Caco-2 (cell line): ENCODE measurements around the gene TRPC6. TPM values are rescaled to one million over a fixed set of nuclear protein-coding genes. Genes with fewer than 3 reads are reported as not detected.

Experiments
- BruUV-seq: library from RNA; stranded (reverse); fragments of 400-500 nt; replicated peaks from 2 replicates; lab custom pipeline; 2021; lab: Mats Ljungman, UMichigan
- CTCF ChIA-PET: fragments of 300-600 bp; sonication (Branson Sonifier 250); formaldehyde crosslinking; loops from one replicate; lab custom pipeline; 2022; ENCODE audit warnings: antibody characterized with exemption; lab: Charles Lee
- POLR2A ChIA-PET: fragments of 300-600 bp; sonication (Branson Sonifier 250); formaldehyde crosslinking; loops from one replicate; lab custom pipeline; 2022; ENCODE audit warnings: antibody characterized with exemption; lab: Charles Lee
- DNase-seq, 2 experiments: peaks; one replicate each; pipeline versions ENCODE4 v3.0.0 to v3.0.0-alpha.2; 2020 to 2022
- H3K27me3 ChIP-seq: replicated peaks from 2 replicates; pipeline ENCODE4 v1.6.0; 2011; ENCODE audit warnings: low read length; ENCODE audit not compliant: control insufficient read depth, insufficient read depth
- H3K36me3 ChIP-seq: 2 replicates; pipeline ENCODE4 v1.5.1; 2011; ENCODE audit warnings: low read length; ENCODE audit not compliant: control insufficient read depth, insufficient read depth
- H3K4me1 ChIP-seq: fragments of 250-450 bp; sonication (Bioruptor Pico); 2 replicates; pipeline ENCODE4 v1.5.1; 2020; ENCODE audit warnings: mild to moderate bottlenecking
- H3K4me3 ChIP-seq: 2 replicates; pipeline ENCODE4 v1.5.1; 2011; ENCODE audit warnings: low read depth, mild to moderate bottlenecking, control low read depth, low read length
- H3K9me3 ChIP-seq: fragments of 250-450 bp; sonication (Bioruptor Pico); 2 replicates; pipeline ENCODE4 v1.5.1; 2020; ENCODE audit warnings: mild to moderate bottlenecking, moderate library complexity
- H3K27ac Mint-ChIP-seq: one replicate; pipeline ENCODE4 v1.8.0; 2022; ENCODE audit warnings: mixed read lengths; ENCODE audit not compliant: unreplicated experiment
- H3K27me3 Mint-ChIP-seq: one replicate; pipeline ENCODE4 v1.8.0; 2022; ENCODE audit warnings: mixed read lengths; ENCODE audit not compliant: insufficient read depth, unreplicated experiment
- H3K36me3 Mint-ChIP-seq: one replicate; pipeline ENCODE4 v1.8.0; 2022; ENCODE audit warnings: mild to moderate bottlenecking, mixed read lengths; ENCODE audit not compliant: insufficient read depth, unreplicated experiment
- H3K4me1 Mint-ChIP-seq: one replicate; pipeline ENCODE4 v1.8.0; 2022; ENCODE audit warnings: low read depth, mixed read lengths; ENCODE audit not compliant: unreplicated experiment
- H3K4me3 Mint-ChIP-seq: one replicate; pipeline ENCODE4 v1.8.0; 2022; ENCODE audit warnings: mild to moderate bottlenecking, moderate library complexity, mixed read lengths; ENCODE audit not compliant: unreplicated experiment
- H3K9me3 Mint-ChIP-seq: one replicate; pipeline ENCODE4 v1.8.0; 2022; ENCODE audit warnings: mixed read lengths; ENCODE audit not compliant: unreplicated experiment
- CTCF ChIP-seq, 2 experiments: fragments of 200-600 bp in 1 of 2; IDR thresholded peaks; 1 replicate in 1 of 2; 2 replicates in 1 of 2; pipeline versions ENCODE4 v1.5.1 to v1.8.0; 2011 to 2022; ENCODE audit warnings: antibody characterized with exemption in 1 of 2, control low read depth in 1 of 2, inconsistent platforms in 1 of 2, low read depth in 1 of 2, low read length in 1 of 2, mild to moderate bottlenecking in 1 of 2, moderate library complexity in 1 of 2; ENCODE audit not compliant: insufficient read depth in 1 of 2, severe bottlenecking in 1 of 2, unreplicated experiment in 1 of 2
- intact Hi-C: fragments of 100-400 bp; cut with micrococcal nuclease; formaldehyde crosslinking; loops from one replicate; pipeline ENCODE4 v1.10.0; 2022; ENCODE audit not compliant: unreplicated experiment
- total RNA-seq: library from RNA; stranded (reverse); gene quantifications from 2 replicates; pipeline ENCODE4 v1.2.3, GENCODE V29; 2022

Gene TRPC6
- total RNA-seq, 1 experiment from 2014 or later: 0.14 TPM

GRCh38 chr11:101516546-101516945 lies 67.3 kb downstream of the TRPC6 start:
- DNase-seq: no peak
- H3K4me3 ChIP-seq: no peak overlapping the region
- 0 out of 2 replicates have a peak, but pooled peaks cover under 1% of the 10 kb centered on the region for H3K36me3 ChIP-seq
- Mint-ChIP-seq H3K4me3 (no peak overlapping the region), H3K36me3 (no peaks in the 10 kb centered on the region), H3K9me3 (peaks cover 16% of the 10 kb centered on the region), H3K4me1 (peaks cover under 1% of the 10 kb centered on the region), H3K27me3 (no peaks in the 10 kb centered on the region), H3K27ac (no peak overlapping the region)
- intact Hi-C loops: no loop called here
- H3K4me1 ChIP-seq: peaks cover 10% of the 10 kb centered on the region
- H3K27me3 ChIP-seq: no peaks in the 10 kb centered on the region
- CTCF ChIA-PET: no interaction called here
- no TSS peak for BruUV-seq
- TF ChIP-seq CTCF (IDR thresholded peaks at IDR 0.05; ENCODE audit: insufficient read depth in 1 of 2, low read depth in 1 of 2, low read length in 1 of 2, severe bottlenecking in 1 of 2, unreplicated experiment in 1 of 2): no peak
- POLR2A ChIA-PET: no interaction called here
- peaks cover 10% of the 10 kb centered on the region for H3K9me3 ChIP-seq

- DNase-seq: no peak
- Histone ChIP-seq H3K4me1 (peaks cover 16% of the 10 kb centered on the region), H3K4me3 (no peak overlapping the region), H3K27me3 (no peaks in the 10 kb centered on the region), H3K36me3 (no peaks in the 10 kb centered on the region), H3K9me3 (no peaks in the 10 kb centered on the region; the same call in 1 of the 2 replicates)
- intact Hi-C loops: no loop called here
- Mint-ChIP-seq H3K9me3 (peaks cover 20% of the 10 kb centered on the region), H3K4me1 (peaks cover 9% of the 10 kb centered on the region), H3K4me3 (no peak overlapping the region), H3K36me3 (no peaks in the 10 kb centered on the region), H3K27ac (no peak overlapping the region), H3K27me3 (no peaks in the 10 kb centered on the region)
- POLR2A ChIA-PET: no interaction called here
- BruUV-seq: no TSS peak
- TF ChIP-seq CTCF (IDR thresholded peaks at IDR 0.05; ENCODE audit: insufficient read depth in 1 of 2, low read depth in 1 of 2, low read length in 1 of 2, severe bottlenecking in 1 of 2, unreplicated experiment in 1 of 2): no peak
- CTCF ChIA-PET: no interaction called here
Observed at GRCh38 chr11:101511065-101511464, 72.7 kb downstream of the TRPC6 start.

DNA sequence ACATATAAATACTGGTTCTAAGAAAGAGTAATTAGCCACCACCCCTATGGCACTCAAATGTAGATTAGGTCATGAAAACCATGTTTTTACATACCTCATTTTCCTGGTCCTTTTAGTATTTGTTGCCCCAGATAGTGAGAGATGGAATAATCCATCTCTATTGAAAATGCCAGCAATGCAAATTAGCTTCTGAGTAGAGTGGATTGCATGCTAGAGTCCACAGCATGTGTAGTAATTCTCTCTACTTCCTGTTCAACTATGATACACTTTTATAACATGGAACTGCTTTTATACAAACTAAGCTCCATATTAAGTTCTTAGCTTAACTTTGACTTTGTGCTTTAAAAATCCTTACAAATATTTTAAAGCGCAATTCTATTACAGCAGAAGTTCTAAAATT lies 73.2 kb downstream of the TRPC6 start:
- Histone ChIP-seq H3K36me3 (no peaks in the 10 kb centered on the region), H3K4me1 (peaks cover 16% of the 10 kb centered on the region), H3K27me3 (no peaks in the 10 kb centered on the region), H3K9me3 (no peaks in the 10 kb centered on the region; the same call in 1 of the 2 replicates), H3K4me3 (no peak overlapping the region)
- CTCF ChIA-PET: no interaction called here
- no peaks in the 10 kb centered on the region for H3K36me3 Mint-ChIP-seq
- peaks cover 9% of the 10 kb centered on the region for H3K4me1 Mint-ChIP-seq
- no peak for DNase-seq
- POLR2A ChIA-PET: no interaction called here
- BruUV-seq: no TSS peak
- intact Hi-C loops: no loop called here
- H3K27ac Mint-ChIP-seq: no peak overlapping the region
- no peak for TF ChIP-seq CTCF (IDR thresholded peaks at IDR 0.05; ENCODE audit: insufficient read depth in 1 of 2, low read depth in 1 of 2, low read length in 1 of 2, severe bottlenecking in 1 of 2, unreplicated experiment in 1 of 2)
- H3K27me3 Mint-ChIP-seq: no peaks in the 10 kb centered on the region
- H3K4me3 Mint-ChIP-seq: no peak overlapping the region
- H3K9me3 Mint-ChIP-seq: peaks cover 20% of the 10 kb centered on the region
